Liver (tissue), 3 donors: ENCODE results near the gene GGCX.

Source experiments
- FOXA1 ChIP-seq: IDR thresholded peaks from 2 replicates; pipeline ENCODE4 v1.6.1; 2016; ENCODE audit warnings: antibody characterized with exemption
- TAF1 ChIP-seq: conservative IDR thresholded peaks from 2 replicates; pipeline ENCODE4 v1.6.1; 2016; ENCODE audit warnings: antibody characterized with exemption, mild to moderate bottlenecking
- TF ChIP-seq, protein P1 (sequence below): fragments of 150-350 bp; IDR thresholded peaks from 2 replicates; pipeline ENCODE4 v1.5.1; 2017; ENCODE audit warnings: improper control_type of control experiment, low read depth, low read length; ENCODE audit not compliant: missing input control
- donor health status: healthy.
- donor health status: healthy.

DNA sequence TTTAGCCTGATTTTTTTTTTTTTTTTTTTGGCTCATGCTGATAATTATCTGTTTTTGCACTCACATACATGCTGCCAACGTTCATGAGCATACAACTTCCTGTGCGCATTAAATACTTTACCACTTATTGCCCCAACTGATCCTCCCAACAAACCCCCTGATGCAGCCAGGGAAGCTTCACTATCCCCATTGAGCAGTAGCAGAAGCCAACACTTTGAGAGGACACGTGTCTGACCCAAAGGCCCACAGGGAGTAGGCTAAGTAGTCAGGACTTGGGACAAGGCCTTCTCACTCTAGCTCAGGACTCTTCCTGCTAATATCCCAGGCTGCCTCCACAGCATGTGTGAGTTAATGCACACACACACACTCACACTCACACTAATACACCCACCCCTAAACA is 58.6 kb downstream of the GGCX start:
- TF ChIP-seq, protein P1, sequence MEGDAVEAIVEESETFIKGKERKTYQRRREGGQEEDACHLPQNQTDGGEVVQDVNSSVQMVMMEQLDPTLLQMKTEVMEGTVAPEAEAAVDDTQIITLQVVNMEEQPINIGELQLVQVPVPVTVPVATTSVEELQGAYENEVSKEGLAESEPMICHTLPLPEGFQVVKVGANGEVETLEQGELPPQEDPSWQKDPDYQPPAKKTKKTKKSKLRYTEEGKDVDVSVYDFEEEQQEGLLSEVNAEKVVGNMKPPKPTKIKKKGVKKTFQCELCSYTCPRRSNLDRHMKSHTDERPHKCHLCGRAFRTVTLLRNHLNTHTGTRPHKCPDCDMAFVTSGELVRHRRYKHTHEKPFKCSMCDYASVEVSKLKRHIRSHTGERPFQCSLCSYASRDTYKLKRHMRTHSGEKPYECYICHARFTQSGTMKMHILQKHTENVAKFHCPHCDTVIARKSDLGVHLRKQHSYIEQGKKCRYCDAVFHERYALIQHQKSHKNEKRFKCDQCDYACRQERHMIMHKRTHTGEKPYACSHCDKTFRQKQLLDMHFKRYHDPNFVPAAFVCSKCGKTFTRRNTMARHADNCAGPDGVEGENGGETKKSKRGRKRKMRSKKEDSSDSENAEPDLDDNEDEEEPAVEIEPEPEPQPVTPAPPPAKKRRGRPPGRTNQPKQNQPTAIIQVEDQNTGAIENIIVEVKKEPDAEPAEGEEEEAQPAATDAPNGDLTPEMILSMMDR = no peak
- TF ChIP-seq TAF1 (no peak), FOXA1 (no peak)
